ENCODE measurements around the gene RALB.
"Not testable (repeated sequence)": the region's sequence is repeated elsewhere in the genome, so short reads cannot be mapped to it uniquely, and the experiment has no call there.

The RALB gene

GRCh38 chr2:120315367-120316033 is 62.8 kb downstream of the RALB start:
- no peak for DNase-seq (ENCODE audit: low read depth)

GRCh38 chr2:120316071-120316470 is 63.4 kb downstream of the RALB start:
- no peak for DNase-seq (ENCODE audit: low read depth)

GRCh38 chr2:120316528-120317179 is 64.0 kb downstream of the RALB start:
- no peak for DNase-seq (ENCODE audit: low read depth)

GRCh38 chr2:120317180-120317533 is 64.5 kb downstream of the RALB start:
- no peak for DNase-seq (ENCODE audit: low read depth)

GRCh38 chr2:120317916-120318315 is 65.3 kb downstream of the RALB start:
- no peak for DNase-seq (ENCODE audit: low read depth)

GRCh38 chr2:120318626-120319025 is 66.0 kb downstream of the RALB start:
- DNase-seq (ENCODE audit: low read depth) = no peak

GRCh38 chr2:120319123-120319522 is 66.5 kb downstream of the RALB start:
- no peak for DNase-seq (ENCODE audit: low read depth)

GRCh38 chr2:120319686-120320317 is 67.2 kb downstream of the RALB start:
- no peak for DNase-seq (ENCODE audit: low read depth)

GRCh38 chr2:120320318-120320851 is 67.7 kb downstream of the RALB start:
- no peak for DNase-seq (ENCODE audit: low read depth)

GRCh38 chr2:120320887-120321556 is 68.4 kb downstream of the RALB start:
- DNase-seq (ENCODE audit: low read depth) = not testable (repeated sequence)

- DNase-seq (ENCODE audit: low read depth) = no peak
Observed at GRCh38 chr2:120321721-120322284, 69.2 kb downstream of the RALB start.

- no peak for DNase-seq (ENCODE audit: low read depth)
Observed at GRCh38 chr2:120322329-120322728, 69.7 kb downstream of the RALB start.

- DNase-seq (ENCODE audit: low read depth) = no peak
Observed at GRCh38 chr2:120323214-120323613, 70.6 kb downstream of the RALB start.

GRCh38 chr2:120323807-120324399 is 71.3 kb downstream of the RALB start:
- DNase-seq (ENCODE audit: low read depth) = no peak

GRCh38 chr2:120324933-120325332 is 72.3 kb downstream of the RALB start:
- DNase-seq (ENCODE audit: low read depth) = no peak

- no peak for DNase-seq (ENCODE audit: low read depth)
Observed at GRCh38 chr2:120326066-120326465, 73.4 kb downstream of the RALB start.

GRCh38 chr2:120330946-120331822 is 78.5 kb downstream of the RALB start:
- DNase-seq (ENCODE audit: low read depth) = no peak

GRCh38 chr2:120331903-120332302 is 79.3 kb downstream of the RALB start:
- DNase-seq (ENCODE audit: low read depth) = no peak

GRCh38 chr2:120332384-120332783 is 79.7 kb downstream of the RALB start:
- no peak for DNase-seq (ENCODE audit: low read depth)

GRCh38 chr2:120334068-120334467 is 81.4 kb downstream of the RALB start:
- no peak for DNase-seq (ENCODE audit: low read depth)

GRCh38 chr2:120336749-120337148 is 84.1 kb downstream of the RALB start:
- no peak for DNase-seq (ENCODE audit: low read depth)
